ENCODE data around the gene PCSK6.

PCSK6 gene

DNA sequence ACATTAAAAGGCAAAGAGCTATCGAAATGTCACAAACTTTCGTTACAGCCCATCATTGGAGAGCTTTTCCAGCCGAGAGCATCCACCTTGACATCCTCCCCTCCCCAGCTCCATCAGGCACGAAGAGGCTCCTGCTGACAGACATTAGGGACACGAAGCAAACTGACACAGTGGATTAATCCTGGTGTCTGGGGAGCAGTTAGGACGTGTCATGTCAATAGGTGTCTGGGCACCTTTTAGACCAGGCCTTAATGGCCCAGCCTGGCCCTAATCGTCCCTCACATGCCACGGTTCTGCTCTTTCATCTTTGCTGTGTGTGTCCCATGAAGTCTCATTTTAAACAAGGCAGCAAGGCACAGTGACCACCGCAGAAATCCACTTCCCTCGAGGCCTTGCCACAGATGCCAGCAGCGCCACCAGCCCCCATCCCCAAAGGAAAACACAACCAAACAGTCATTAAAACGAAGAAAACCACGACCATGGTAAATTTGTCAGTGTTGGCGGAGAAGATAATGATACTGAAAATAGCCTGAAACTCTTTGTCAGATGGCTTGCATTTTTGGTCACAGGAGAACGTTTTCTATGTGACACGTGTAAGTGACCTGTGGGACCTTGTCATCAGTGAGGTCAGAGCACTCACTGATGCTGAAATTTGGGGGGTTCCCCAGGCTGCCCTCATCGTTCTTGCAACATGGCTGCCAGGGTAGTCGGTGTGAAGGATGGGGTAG lies 16.3 kb upstream of the PCSK6 start:
- TF ChIP-seq CTCF (IDR thresholded peaks at IDR 0.05; ENCODE audit: insufficient read depth, low read depth, low read length, missing control alignments) = no peak

DNA sequence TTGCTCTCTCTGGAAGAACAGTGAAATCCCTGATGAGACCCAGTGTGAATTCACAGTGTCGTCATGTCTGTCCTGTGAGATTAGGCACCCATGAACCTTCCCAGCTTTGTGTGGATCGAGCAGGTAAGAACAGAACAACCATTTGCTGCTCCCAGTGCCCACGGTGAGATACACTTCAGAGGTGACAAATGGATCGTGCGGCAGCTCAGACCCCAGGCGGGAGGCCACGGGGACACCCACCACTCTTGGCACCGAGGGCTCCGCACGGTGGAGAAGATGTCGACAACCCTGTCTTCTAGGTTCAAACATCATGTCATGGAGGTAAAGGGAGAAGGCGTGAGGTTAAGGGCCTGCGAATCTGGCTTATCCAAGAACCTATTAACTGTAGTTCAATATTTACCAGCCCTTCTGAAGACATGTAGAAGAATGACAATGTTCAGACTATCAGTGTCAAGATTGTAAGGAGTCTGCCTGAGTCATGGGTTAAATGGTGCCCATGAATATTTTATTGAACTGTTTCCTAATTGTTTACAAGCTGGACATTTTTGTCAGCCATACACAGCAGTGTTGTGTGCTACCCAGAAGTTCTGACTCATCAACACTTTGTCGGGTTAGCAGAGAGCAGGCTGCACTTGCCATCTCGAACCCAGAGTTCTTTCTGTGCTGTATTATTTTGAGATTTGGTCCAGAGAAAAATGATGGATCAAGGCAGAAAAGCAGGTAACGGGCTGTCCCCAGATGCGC lies 15.5 kb upstream of the PCSK6 start:
- H3K4me3 ChIP-seq (ENCODE audit: low read depth, low read length) = no peak overlapping the region
- DNase-seq (ENCODE audit: low read depth) = no peak
- no peak for TF ChIP-seq CTCF (IDR thresholded peaks at IDR 0.05; ENCODE audit: insufficient read depth, low read depth, low read length, missing control alignments)

More for the DNA sequence above, 16.3 kb upstream of the PCSK6 start:
- peak; percentile 15 for DNase-seq (ENCODE audit: low read depth)
- H3K4me3 ChIP-seq (ENCODE audit: low read depth, low read length) = no peak overlapping the region

GRCh38 chr15:101504373-101504772 lies 14.9 kb upstream of the PCSK6 start:
- H3K4me3 ChIP-seq (ENCODE audit: low read depth, low read length) = no peak overlapping the region
- no peak for DNase-seq (ENCODE audit: low read depth)
- TF ChIP-seq CTCF (IDR thresholded peaks at IDR 0.05; ENCODE audit: insufficient read depth, low read depth, low read length, missing control alignments) = no peak

- no peak for TF ChIP-seq CTCF (IDR thresholded peaks at IDR 0.05; ENCODE audit: insufficient read depth, low read depth, low read length, missing control alignments)
- no peak for DNase-seq (ENCODE audit: low read depth)
- no peak overlapping the region for H3K4me3 ChIP-seq (ENCODE audit: low read depth, low read length)
These were observed 13.7 kb upstream of the PCSK6 start for GRCh38 chr15:101503296-101503599.

GRCh38 chr15:101502572-101503295 lies 13.2 kb upstream of the PCSK6 start:
- no peak overlapping the region for H3K4me3 ChIP-seq (ENCODE audit: low read depth, low read length)
- TF ChIP-seq CTCF (IDR thresholded peaks at IDR 0.05; ENCODE audit: insufficient read depth, low read depth, low read length, missing control alignments) = no peak
- no peak for DNase-seq (ENCODE audit: low read depth)

GRCh38 chr15:101501703-101502373 lies 12.3 kb upstream of the PCSK6 start:
- peak; percentile 42 for DNase-seq (ENCODE audit: low read depth)
- peak; percentile 51 for TF ChIP-seq CTCF (IDR thresholded peaks at IDR 0.05; ENCODE audit: insufficient read depth, low read depth, low read length, missing control alignments)
- H3K4me3 ChIP-seq (ENCODE audit: low read depth, low read length) = no peak overlapping the region
